HepG2 (cell line): ENCODE measurements around the gene MYO7B. TPM values are rescaled to one million over a fixed set of nuclear protein-coding genes. Genes with fewer than 3 reads are reported as not detected.

Source experiments
- ATAC-seq: fragments of 200-7000 bp; cut with Tn5 transposase; 3 replicates; pipeline ENCODE4 v1.9.1; 2020; ENCODE audit warnings: mild to moderate bottlenecking, moderate library complexity
- BruUV-seq: library from RNA; stranded (reverse); fragments of 400-500 nt; replicated peaks from 2 replicates; lab custom pipeline; 2021; lab: Mats Ljungman, UMichigan
- CTCF ChIA-PET: fragments of 300-600 bp; formaldehyde crosslinking; extraction: SDS; loops from one replicate; lab custom pipeline; 2021; ENCODE audit warnings: low total read pairs, inconsistent platforms, low intra/inter-chr PET ratio; lab: Yijun Ruan, JAX
- POLR2A ChIA-PET: fragments of 350-600 bp; sonication (Branson Sonifier 250); formaldehyde crosslinking; loops from one replicate; lab custom pipeline; 2020; ENCODE audit warnings: antibody characterized with exemption, inconsistent platforms; lab: Yijun Ruan, JAX
- DNase-seq: peaks from one replicate; pipeline ENCODE4 v3.0.0-alpha.2; 2015; ENCODE audit warnings: low spot score
- FAIRE-seq: peaks from 3 replicates; lab custom pipeline; 2011; peaks lifted over from hg19 to GRCh38; lab: Jason Lieb, UNC
- H2AFZ ChIP-seq: one replicate; pipeline ENCODE4 v1.6.1; 2011; ENCODE audit warnings: low read length, inconsistent platforms
- H3K27ac ChIP-seq: fragments of 300-600 bp; 3 replicates; pipeline ENCODE4 v1.8.0; 2011; ENCODE audit warnings: mixed run types, mild to moderate bottlenecking, mixed read lengths, low read length, inconsistent platforms; ENCODE audit not compliant: insufficient read depth; ENCODE audit errors: extremely low read length
- H3K27me3 ChIP-seq, 2 experiments: fragments of 200-600 bp in 1 of 2; 2 replicates in 1 of 2; 3 replicates in 1 of 2; pipeline versions ENCODE4 v1.6.0 to v1.8.0; 2011; ENCODE audit warnings: low read length in 2 of 2, mild to moderate bottlenecking in 2 of 2, moderate library complexity in 2 of 2, inconsistent platforms in 1 of 2; ENCODE audit not compliant: insufficient read depth in 2 of 2, control insufficient read depth in 1 of 2
- H3K36me3 ChIP-seq, 2 experiments: fragments of 200-600 bp in 1 of 2; replicated peaks in 1 of 2; 2 replicates in 1 of 2; 3 replicates in 1 of 2; pipeline versions ENCODE4 v1.5.1 to v1.8.0; 2011; ENCODE audit warnings: low read length in 2 of 2, inconsistent platforms in 1 of 2; ENCODE audit not compliant: insufficient read depth in 2 of 2, control insufficient read depth in 1 of 2
- H3K4me1 ChIP-seq: 2 replicates; pipeline ENCODE4 v1.5.1; 2012; ENCODE audit warnings: low read length, inconsistent platforms; ENCODE audit not compliant: insufficient read depth
- H3K4me2 ChIP-seq: 2 replicates; pipeline ENCODE4 v1.6.0; 2011; ENCODE audit warnings: low read depth, low read length, inconsistent platforms
- H3K4me3 ChIP-seq, 3 experiments: fragments of 200-600 bp in 1 of 3; sonication (generic), shearing (Covaris generic) in 1 of 3; replicated peaks in 1 of 3; 2 replicates each; pipeline ENCODE4 v1.5.1; 2011 to 2016; ENCODE audit warnings: low read length in 3 of 3, inconsistent platforms in 2 of 3, low read depth in 2 of 3, mild to moderate bottlenecking in 2 of 3, control low read depth in 1 of 3, mixed read lengths in 1 of 3; ENCODE audit not compliant: insufficient read depth in 1 of 3
- H3K79me2 ChIP-seq: one replicate; pipeline ENCODE4 v1.6.1; 2011; ENCODE audit warnings: low read length, inconsistent platforms; ENCODE audit not compliant: insufficient read depth
- H3K9ac ChIP-seq: 2 replicates; pipeline ENCODE4 v1.6.0; 2011; ENCODE audit warnings: mild to moderate bottlenecking, low read depth, low read length, inconsistent platforms; ENCODE audit not compliant: insufficient read depth
- H3K9me3 ChIP-seq: 2 replicates; pipeline ENCODE4 v1.5.1; 2012; ENCODE audit warnings: mild to moderate bottlenecking, low read length
- H4K20me1 ChIP-seq: 2 replicates; pipeline ENCODE4 v1.6.0; 2011; ENCODE audit warnings: inconsistent platforms, mild to moderate bottlenecking, low read length, moderate library complexity; ENCODE audit not compliant: insufficient read depth
- HIVEP1 ChIP-seq: sonication (generic); formaldehyde crosslinking; IDR thresholded peaks from 2 replicates; pipeline ENCODE4 v1.4.0; 2020; ENCODE audit warnings: mild to moderate bottlenecking, missing genetic modification reagents
- ZNF770 ChIP-seq: sonication (generic); formaldehyde crosslinking; IDR thresholded peaks from 2 replicates; pipeline ENCODE4 v1.5.0; 2020; ENCODE audit warnings: mild to moderate bottlenecking, missing genetic modification reagents
- WGBS: methylation state at CpG from one replicate; pipeline ENCODE4 v1.1.6; 2017; ENCODE audit warnings: low lambda C conversion rate; 5-methylcytosine and 5-hydroxymethylcytosine counted together
- in situ Hi-C: cut with HindIII; loops from 2 replicates; pipeline ENCODE4 v1.10.0; 2017; ENCODE audit warnings: low pct_unique_long_range_greater_than_20kb; ENCODE audit not compliant: extremely low pct_ligation_motif_present
- intact Hi-C: fragments of 100-400 bp; cut with micrococcal nuclease; formaldehyde crosslinking; loops from one replicate; pipeline ENCODE4 v1.10.0; 2022; ENCODE audit not compliant: unreplicated experiment
- polyA plus RNA-seq, 8 experiments: library from polyadenylated mRNA; depleted of rRNA in 3 of 8; stranded (reverse) in 7 of 8; unstranded in 1 of 8; fragments of >200 nt; fragmentation: Illumina TruSeq in 4 of 8; extraction: Trizol in 4 of 8; gene quantifications; 2 replicates each; pipeline versions ENCODE4 v1.2.1 to v1.2.3, GENCODE V29; 2011 to 2016; ENCODE audit warnings: low read depth in 4 of 8, missing spikeins in 1 of 8, mixed read lengths in 1 of 8; ENCODE audit not compliant: insufficient read depth in 1 of 8
- total RNA-seq, 5 experiments: library from RNA; depleted of rRNA; stranded (reverse); fragments of >200 nt; fragmentation: Illumina TruSeq; extraction: Trizol; gene quantifications; 2 replicates each; pipeline ENCODE4 v1.2.3, GENCODE V29; 2016; ENCODE audit warnings: low read depth in 1 of 5

MYO7B gene
- total and polyA plus RNA-seq, 2 of the 13 experiments (the other 11 are each of a cell fraction or from before 2014, with no cell fraction given) = not detected

- CTCF ChIA-PET = interaction anchor here (2.1 kb wide), 1 partner anchor 59 kb away, joined by 41 read pairs; no protein-coding TSS in a partner anchor
- DNase-seq (no peak), ATAC-seq (peak; percentile 2; the same call in 1 of the 3 replicates), FAIRE-seq (no peak)
- POLR2A ChIA-PET = interaction anchor here (1.0 to 1.3 kb wide), 2 partner anchors 8 to 112 kb away, joined by 4 read pairs; no protein-coding TSS in a partner anchor
- in situ Hi-C loops = no loop called here
- no peaks in the 10 kb centered on the region for H3K9me3 ChIP-seq
- H3K9ac ChIP-seq = no peak overlapping the region
- H3K79me2 ChIP-seq = no peaks in the 10 kb centered on the region
- H4K20me1 ChIP-seq = no peaks in the 10 kb centered on the region
- no TSS peak for BruUV-seq
- H3K4me1 ChIP-seq = peaks cover 11% of the 10 kb centered on the region
- 42% methylated on average over 8 of the region's 8 CpGs for WGBS
- peak; percentile 88; the same call in 1 of the 2 replicates for TF ChIP-seq ZNF770
- TF ChIP-seq HIVEP1 = no peak
- intact Hi-C loops = loop anchor here (1.0 to 10.0 kb wide), 2 partner anchors 59 to 234 kb away; no protein-coding TSS in a partner anchor
- H2AFZ ChIP-seq = no peak overlapping the region
- no peak overlapping the region for H3K4me2 ChIP-seq
- H3K27me3 ChIP-seq = peaks cover 2 to 27% of the 10 kb centered on the region in 2 experiments; a peak in 4 of 5 replicates
- no peak overlapping the region for H3K27ac ChIP-seq
- no peak overlapping the region for H3K4me3 ChIP-seq
- no peaks in the 10 kb centered on the region for H3K36me3 ChIP-seq
Observed at GRCh38 chr2:127590386-127591190, 55.1 kb downstream of the MYO7B start.
